HepG2 (cell line): Measurements from ENCODE around the gene DIPK1A. TPM values are rescaled to one million over a fixed set of nuclear protein-coding genes. Genes with fewer than 3 reads are reported as not detected.

Experiments used
- ATAC-seq: fragments of 200-7000 bp; cut with Tn5 transposase; 3 replicates; pipeline ENCODE4 v1.9.1; 2020; ENCODE audit warnings: mild to moderate bottlenecking, moderate library complexity
- BruUV-seq: library from RNA; stranded (reverse); fragments of 400-500 nt; replicated peaks from 2 replicates; lab custom pipeline; 2021; lab: Mats Ljungman, UMichigan
- CTCF ChIA-PET: fragments of 300-600 bp; formaldehyde crosslinking; extraction: SDS; loops from one replicate; lab custom pipeline; 2021; ENCODE audit warnings: low total read pairs, inconsistent platforms, low intra/inter-chr PET ratio; lab: Yijun Ruan, JAX
- POLR2A ChIA-PET: fragments of 350-600 bp; sonication (Branson Sonifier 250); formaldehyde crosslinking; loops from one replicate; lab custom pipeline; 2020; ENCODE audit warnings: antibody characterized with exemption, inconsistent platforms; lab: Yijun Ruan, JAX
- DNase-seq: peaks from one replicate; pipeline ENCODE4 v3.0.0-alpha.2; 2015; ENCODE audit warnings: low spot score
- FAIRE-seq: peaks from 3 replicates; lab custom pipeline; 2011; peaks lifted over from hg19 to GRCh38; lab: Jason Lieb, UNC
- H2AFZ ChIP-seq: one replicate; pipeline ENCODE4 v1.6.1; 2011; ENCODE audit warnings: low read length, inconsistent platforms
- H3K27ac ChIP-seq: fragments of 300-600 bp; 3 replicates; pipeline ENCODE4 v1.8.0; 2011; ENCODE audit warnings: mixed run types, mild to moderate bottlenecking, mixed read lengths, low read length, inconsistent platforms; ENCODE audit not compliant: insufficient read depth; ENCODE audit errors: extremely low read length
- H3K27me3 ChIP-seq, 2 experiments: fragments of 200-600 bp in 1 of 2; 2 replicates in 1 of 2; 3 replicates in 1 of 2; pipeline versions ENCODE4 v1.6.0 to v1.8.0; 2011; ENCODE audit warnings: low read length in 2 of 2, mild to moderate bottlenecking in 2 of 2, moderate library complexity in 2 of 2, inconsistent platforms in 1 of 2; ENCODE audit not compliant: insufficient read depth in 2 of 2, control insufficient read depth in 1 of 2
- H3K36me3 ChIP-seq, 2 experiments: fragments of 200-600 bp in 1 of 2; replicated peaks in 1 of 2; 2 replicates in 1 of 2; 3 replicates in 1 of 2; pipeline versions ENCODE4 v1.5.1 to v1.8.0; 2011; ENCODE audit warnings: low read length in 2 of 2, inconsistent platforms in 1 of 2; ENCODE audit not compliant: insufficient read depth in 2 of 2, control insufficient read depth in 1 of 2
- H3K4me1 ChIP-seq: 2 replicates; pipeline ENCODE4 v1.5.1; 2012; ENCODE audit warnings: low read length, inconsistent platforms; ENCODE audit not compliant: insufficient read depth
- H3K4me2 ChIP-seq: 2 replicates; pipeline ENCODE4 v1.6.0; 2011; ENCODE audit warnings: low read depth, low read length, inconsistent platforms
- H3K4me3 ChIP-seq, 3 experiments: fragments of 200-600 bp in 1 of 3; sonication (generic), shearing (Covaris generic) in 1 of 3; replicated peaks in 1 of 3; 2 replicates each; pipeline ENCODE4 v1.5.1; 2011 to 2016; ENCODE audit warnings: low read length in 3 of 3, inconsistent platforms in 2 of 3, low read depth in 2 of 3, mild to moderate bottlenecking in 2 of 3, control low read depth in 1 of 3, mixed read lengths in 1 of 3; ENCODE audit not compliant: insufficient read depth in 1 of 3
- H3K79me2 ChIP-seq: one replicate; pipeline ENCODE4 v1.6.1; 2011; ENCODE audit warnings: low read length, inconsistent platforms; ENCODE audit not compliant: insufficient read depth
- H3K9ac ChIP-seq: 2 replicates; pipeline ENCODE4 v1.6.0; 2011; ENCODE audit warnings: mild to moderate bottlenecking, low read depth, low read length, inconsistent platforms; ENCODE audit not compliant: insufficient read depth
- H3K9me3 ChIP-seq: 2 replicates; pipeline ENCODE4 v1.5.1; 2012; ENCODE audit warnings: mild to moderate bottlenecking, low read length
- H4K20me1 ChIP-seq: 2 replicates; pipeline ENCODE4 v1.6.0; 2011; ENCODE audit warnings: inconsistent platforms, mild to moderate bottlenecking, low read length, moderate library complexity; ENCODE audit not compliant: insufficient read depth
- HMG20A ChIP-seq: IDR thresholded peaks from 2 replicates; pipeline ENCODE4 v1.6.1; 2016; ENCODE audit warnings: borderline replicate concordance
- KLF15 ChIP-seq: sonication (generic); formaldehyde crosslinking; IDR thresholded peaks from 2 replicates; pipeline ENCODE4 v1.8.1; 2023; ENCODE audit warnings: borderline replicate concordance, mild to moderate bottlenecking, inconsistent platforms, missing genetic modification reagents, mixed read lengths
- RXRB ChIP-seq: IDR thresholded peaks from 2 replicates; pipeline ENCODE4 v1.6.1; 2016; ENCODE audit warnings: borderline replicate concordance, missing genetic modification reagents, missing compliant biosample characterization
- THAP11 ChIP-seq: IDR thresholded peaks from 2 replicates; pipeline ENCODE4 v1.6.1; 2016; ENCODE audit warnings: missing biosample characterization, missing genetic modification reagents
- ZC3H13 ChIP-seq: sonication (generic); formaldehyde crosslinking; IDR thresholded peaks from 2 replicates; pipeline ENCODE4 v1.8.1; 2023; ENCODE audit warnings: mild to moderate bottlenecking, missing genetic modification reagents, moderate library complexity
- ZNF510 ChIP-seq: sonication (generic); formaldehyde crosslinking; IDR thresholded peaks from 2 replicates; pipeline ENCODE4 v1.4.0; 2020; ENCODE audit warnings: low read depth, mild to moderate bottlenecking, missing genetic modification reagents
- WGBS: methylation state at CpG from one replicate; pipeline ENCODE4 v1.1.6; 2017; ENCODE audit warnings: low lambda C conversion rate; 5-methylcytosine and 5-hydroxymethylcytosine counted together
- in situ Hi-C: cut with HindIII; loops from 2 replicates; pipeline ENCODE4 v1.10.0; 2017; ENCODE audit warnings: low pct_unique_long_range_greater_than_20kb; ENCODE audit not compliant: extremely low pct_ligation_motif_present
- intact Hi-C: fragments of 100-400 bp; cut with micrococcal nuclease; formaldehyde crosslinking; loops from one replicate; pipeline ENCODE4 v1.10.0; 2022; ENCODE audit not compliant: unreplicated experiment
- polyA plus RNA-seq, 8 experiments: library from polyadenylated mRNA; depleted of rRNA in 3 of 8; stranded (reverse) in 7 of 8; unstranded in 1 of 8; fragments of >200 nt; fragmentation: Illumina TruSeq in 4 of 8; extraction: Trizol in 4 of 8; gene quantifications; 2 replicates each; pipeline versions ENCODE4 v1.2.1 to v1.2.3, GENCODE V29; 2011 to 2016; ENCODE audit warnings: low read depth in 4 of 8, missing spikeins in 1 of 8, mixed read lengths in 1 of 8; ENCODE audit not compliant: insufficient read depth in 1 of 8
- total RNA-seq, 5 experiments: library from RNA; depleted of rRNA; stranded (reverse); fragments of >200 nt; fragmentation: Illumina TruSeq; extraction: Trizol; gene quantifications; 2 replicates each; pipeline ENCODE4 v1.2.3, GENCODE V29; 2016; ENCODE audit warnings: low read depth in 1 of 5
- TF ChIP-seq, protein P1 (sequence below): sonication (generic); formaldehyde crosslinking; IDR thresholded peaks from 2 replicates; pipeline ENCODE4 v1.4.0; 2020; ENCODE audit warnings: mild to moderate bottlenecking, missing genetic modification reagents
- TF ChIP-seq, protein P2 (sequence below): sonication (generic); formaldehyde crosslinking; IDR thresholded peaks from 2 replicates; pipeline ENCODE4 v1.5.0; 2020; ENCODE audit warnings: mild to moderate bottlenecking, missing genetic modification reagents, borderline replicate concordance
- TF ChIP-seq, protein P3 (sequence below): IDR thresholded peaks from 2 replicates; pipeline ENCODE4 v1.6.1; 2016; ENCODE audit warnings: missing compliant biosample characterization, missing genetic modification reagents, borderline replicate concordance

The DIPK1A gene
- total and polyA plus RNA-seq, 2 of the 13 experiments (the other 11 are each of a cell fraction or from before 2014, with no cell fraction given), result 8.4 TPM

DNA sequence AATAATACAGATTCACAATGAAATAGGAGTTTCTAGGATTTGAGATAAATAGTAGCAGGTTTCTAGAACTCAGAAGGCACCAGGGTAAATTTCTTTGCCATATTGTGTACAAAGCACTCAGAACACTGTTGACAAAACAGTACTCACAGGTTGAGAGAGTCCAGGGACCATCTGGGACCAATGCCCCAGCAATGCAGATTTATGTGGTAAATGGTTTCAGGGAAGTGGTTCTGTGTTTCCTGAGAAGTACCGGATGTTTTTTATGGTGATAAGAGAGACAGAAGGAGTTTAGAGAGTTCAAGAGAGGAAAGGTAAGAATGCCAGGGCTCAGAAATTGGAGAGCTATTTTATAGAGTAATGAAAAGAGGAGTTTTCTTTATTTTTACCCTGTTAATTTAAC, 29.6 kb upstream of the DIPK1A start (continued):
- TF ChIP-seq, protein P1, sequence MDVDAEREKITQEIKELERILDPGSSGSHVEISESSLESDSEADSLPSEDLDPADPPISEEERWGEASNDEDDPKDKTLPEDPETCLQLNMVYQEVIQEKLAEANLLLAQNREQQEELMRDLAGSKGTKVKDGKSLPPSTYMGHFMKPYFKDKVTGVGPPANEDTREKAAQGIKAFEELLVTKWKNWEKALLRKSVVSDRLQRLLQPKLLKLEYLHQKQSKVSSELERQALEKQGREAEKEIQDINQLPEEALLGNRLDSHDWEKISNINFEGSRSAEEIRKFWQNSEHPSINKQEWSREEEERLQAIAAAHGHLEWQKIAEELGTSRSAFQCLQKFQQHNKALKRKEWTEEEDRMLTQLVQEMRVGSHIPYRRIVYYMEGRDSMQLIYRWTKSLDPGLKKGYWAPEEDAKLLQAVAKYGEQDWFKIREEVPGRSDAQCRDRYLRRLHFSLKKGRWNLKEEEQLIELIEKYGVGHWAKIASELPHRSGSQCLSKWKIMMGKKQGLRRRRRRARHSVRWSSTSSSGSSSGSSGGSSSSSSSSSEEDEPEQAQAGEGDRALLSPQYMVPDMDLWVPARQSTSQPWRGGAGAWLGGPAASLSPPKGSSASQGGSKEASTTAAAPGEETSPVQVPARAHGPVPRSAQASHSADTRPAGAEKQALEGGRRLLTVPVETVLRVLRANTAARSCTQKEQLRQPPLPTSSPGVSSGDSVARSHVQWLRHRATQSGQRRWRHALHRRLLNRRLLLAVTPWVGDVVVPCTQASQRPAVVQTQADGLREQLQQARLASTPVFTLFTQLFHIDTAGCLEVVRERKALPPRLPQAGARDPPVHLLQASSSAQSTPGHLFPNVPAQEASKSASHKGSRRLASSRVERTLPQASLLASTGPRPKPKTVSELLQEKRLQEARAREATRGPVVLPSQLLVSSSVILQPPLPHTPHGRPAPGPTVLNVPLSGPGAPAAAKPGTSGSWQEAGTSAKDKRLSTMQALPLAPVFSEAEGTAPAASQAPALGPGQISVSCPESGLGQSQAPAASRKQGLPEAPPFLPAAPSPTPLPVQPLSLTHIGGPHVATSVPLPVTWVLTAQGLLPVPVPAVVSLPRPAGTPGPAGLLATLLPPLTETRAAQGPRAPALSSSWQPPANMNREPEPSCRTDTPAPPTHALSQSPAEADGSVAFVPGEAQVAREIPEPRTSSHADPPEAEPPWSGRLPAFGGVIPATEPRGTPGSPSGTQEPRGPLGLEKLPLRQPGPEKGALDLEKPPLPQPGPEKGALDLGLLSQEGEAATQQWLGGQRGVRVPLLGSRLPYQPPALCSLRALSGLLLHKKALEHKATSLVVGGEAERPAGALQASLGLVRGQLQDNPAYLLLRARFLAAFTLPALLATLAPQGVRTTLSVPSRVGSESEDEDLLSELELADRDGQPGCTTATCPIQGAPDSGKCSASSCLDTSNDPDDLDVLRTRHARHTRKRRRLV (CRISPR knock-in tag), result no peak
- TF ChIP-seq HMG20A (CRISPR knock-in tag) (peak; percentile 13; the same call in 1 of the 2 replicates), RXRB (CRISPR knock-in tag) (peak; percentile 38; the same call in 1 of the 2 replicates)

DNA sequence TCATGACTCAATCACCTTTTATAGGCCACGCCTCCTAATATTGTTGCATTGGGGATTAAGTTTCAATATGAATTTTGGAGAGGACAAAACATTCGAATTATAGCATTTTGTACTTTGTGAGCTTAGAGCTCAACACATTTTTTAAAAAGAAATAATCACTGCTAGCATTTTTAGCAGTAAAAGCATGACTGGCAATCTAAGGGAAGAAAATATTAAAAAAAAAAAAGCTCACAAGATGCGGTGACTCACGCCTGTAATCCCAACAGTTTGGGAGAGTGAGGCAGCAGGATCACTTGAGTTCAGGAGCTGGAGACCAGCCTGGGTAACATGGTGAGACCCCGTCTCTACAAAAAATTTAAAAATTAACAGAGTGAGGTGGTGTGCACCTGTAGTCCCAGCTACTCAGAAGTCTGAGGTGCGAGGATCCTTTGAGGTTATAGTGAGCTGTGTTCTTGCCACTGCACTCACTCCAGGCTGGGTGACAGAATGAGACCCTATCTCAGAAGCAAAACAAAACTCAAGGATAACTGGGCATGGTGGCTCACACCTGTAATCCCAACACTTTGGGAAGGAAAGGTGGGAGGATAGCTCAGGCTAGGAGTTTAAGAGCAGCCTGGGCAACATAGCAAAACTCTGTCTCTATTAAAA, 28.8 kb upstream of the DIPK1A start:
- ATAC-seq, result no peak
- FAIRE-seq, result no peak
- H3K4me3 ChIP-seq, result no peak overlapping the region
- no peak for DNase-seq
- no peaks in the 10 kb centered on the region for H3K79me2 ChIP-seq
- peaks cover 41% of the 10 kb centered on the region for H3K4me1 ChIP-seq
- in situ Hi-C loops, result no loop called here
- POLR2A ChIA-PET, result no interaction called here
- peak overlapping the region; percentile 55; the same call in 1 of the 2 replicates for H3K4me2 ChIP-seq
- no peaks in the 10 kb centered on the region for H3K36me3 ChIP-seq
- no peak overlapping the region for H3K27ac ChIP-seq
- H3K27me3 ChIP-seq, result no peaks in the 10 kb centered on the region; a peak in 1 of 5 replicates
- 58% methylated on average over 6 of the region's 6 CpGs for WGBS
- BruUV-seq, result no TSS peak
- H2AFZ ChIP-seq, result no peak overlapping the region
- CTCF ChIA-PET, result interaction anchor here (1.2 kb wide), 1 partner anchor 30 kb away, joined by 3 read pairs; no protein-coding TSS in a partner anchor
- intact Hi-C loops, result no loop called here
- no peaks in the 10 kb centered on the region for H4K20me1 ChIP-seq
- H3K9ac ChIP-seq, result no peak overlapping the region
- H3K9me3 ChIP-seq, result no peaks in the 10 kb centered on the region
- TF ChIP-seq, protein P2, sequence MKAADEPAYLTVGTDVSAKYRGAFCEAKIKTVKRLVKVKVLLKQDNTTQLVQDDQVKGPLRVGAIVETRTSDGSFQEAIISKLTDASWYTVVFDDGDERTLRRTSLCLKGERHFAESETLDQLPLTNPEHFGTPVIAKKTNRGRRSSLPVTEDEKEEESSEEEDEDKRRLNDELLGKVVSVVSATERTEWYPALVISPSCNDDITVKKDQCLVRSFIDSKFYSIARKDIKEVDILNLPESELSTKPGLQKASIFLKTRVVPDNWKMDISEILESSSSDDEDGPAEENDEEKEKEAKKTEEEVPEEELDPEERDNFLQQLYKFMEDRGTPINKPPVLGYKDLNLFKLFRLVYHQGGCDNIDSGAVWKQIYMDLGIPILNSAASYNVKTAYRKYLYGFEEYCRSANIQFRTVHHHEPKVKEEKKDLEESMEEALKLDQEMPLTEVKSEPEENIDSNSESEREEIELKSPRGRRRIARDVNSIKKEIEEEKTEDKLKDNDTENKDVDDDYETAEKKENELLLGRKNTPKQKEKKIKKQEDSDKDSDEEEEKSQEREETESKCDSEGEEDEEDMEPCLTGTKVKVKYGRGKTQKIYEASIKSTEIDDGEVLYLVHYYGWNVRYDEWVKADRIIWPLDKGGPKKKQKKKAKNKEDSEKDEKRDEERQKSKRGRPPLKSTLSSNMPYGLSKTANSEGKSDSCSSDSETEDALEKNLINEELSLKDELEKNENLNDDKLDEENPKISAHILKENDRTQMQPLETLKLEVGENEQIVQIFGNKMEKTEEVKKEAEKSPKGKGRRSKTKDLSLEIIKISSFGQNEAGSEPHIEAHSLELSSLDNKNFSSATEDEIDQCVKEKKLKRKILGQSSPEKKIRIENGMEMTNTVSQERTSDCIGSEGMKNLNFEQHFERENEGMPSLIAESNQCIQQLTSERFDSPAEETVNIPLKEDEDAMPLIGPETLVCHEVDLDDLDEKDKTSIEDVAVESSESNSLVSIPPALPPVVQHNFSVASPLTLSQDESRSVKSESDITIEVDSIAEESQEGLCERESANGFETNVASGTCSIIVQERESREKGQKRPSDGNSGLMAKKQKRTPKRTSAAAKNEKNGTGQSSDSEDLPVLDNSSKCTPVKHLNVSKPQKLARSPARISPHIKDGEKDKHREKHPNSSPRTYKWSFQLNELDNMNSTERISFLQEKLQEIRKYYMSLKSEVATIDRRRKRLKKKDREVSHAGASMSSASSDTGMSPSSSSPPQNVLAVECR, result no peak
- TF ChIP-seq KLF15 (CRISPR knock-in tag), result no peak
- TF ChIP-seq ZC3H13 (CRISPR knock-in tag), result no peak
- TF ChIP-seq, protein P3, sequence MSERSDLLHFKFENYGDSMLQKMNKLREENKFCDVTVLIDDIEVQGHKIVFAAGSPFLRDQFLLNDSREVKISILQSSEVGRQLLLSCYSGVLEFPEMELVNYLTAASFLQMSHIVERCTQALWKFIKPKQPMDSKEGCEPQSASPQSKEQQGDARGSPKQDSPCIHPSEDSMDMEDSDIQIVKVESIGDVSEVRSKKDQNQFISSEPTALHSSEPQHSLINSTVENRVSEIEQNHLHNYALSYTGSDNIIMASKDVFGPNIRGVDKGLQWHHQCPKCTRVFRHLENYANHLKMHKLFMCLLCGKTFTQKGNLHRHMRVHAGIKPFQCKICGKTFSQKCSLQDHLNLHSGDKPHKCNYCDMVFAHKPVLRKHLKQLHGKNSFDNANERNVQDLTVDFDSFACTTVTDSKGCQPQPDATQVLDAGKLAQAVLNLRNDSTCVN (CRISPR knock-in tag), result no peak
- TF ChIP-seq ZNF510, result no peak
- no peak for TF ChIP-seq THAP11 (CRISPR knock-in tag)
